GM13976 (cell line): ENCODE results near the gene APBB1IP.

Experiments
- DNase-seq: peaks from one replicate; pipeline ENCODE4 v3.0.0; 2012; ENCODE audit warnings: low spot score
- CTCF ChIP-seq: IDR thresholded peaks from 2 replicates; pipeline ENCODE4 v1.5.1; 2012; ENCODE audit warnings: borderline replicate concordance, mild to moderate bottlenecking; ENCODE audit not compliant: insufficient read depth; ENCODE audit errors: extremely low read depth, missing control alignments, control extremely low read depth
- in situ Hi-C: fragments of 300-500 bp; cut with MboI; formaldehyde crosslinking; loops from one replicate; pipeline ENCODE4 v1.12.0; 2022; ENCODE audit warnings: low sequenced_read_pairs, mixed read lengths, inconsistent platforms; ENCODE audit not compliant: unreplicated experiment

Gene APBB1IP

GRCh38 chr10:26513101-26513500 lies 75.0 kb downstream of the APBB1IP start:
- no peak for DNase-seq
- TF ChIP-seq CTCF: no peak
- in situ Hi-C loops: no loop called here

- in situ Hi-C loops: no loop called here
- no peak for DNase-seq
- no peak for TF ChIP-seq CTCF
Measured at GRCh38 chr10:26516540-26517101, 78.5 kb downstream of the APBB1IP start.

- in situ Hi-C loops: no loop called here
- TF ChIP-seq CTCF: no peak
Measured at GRCh38 chr10:26517141-26517867, 79.2 kb downstream of the APBB1IP start.

GRCh38 chr10:26519803-26520202 lies 81.7 kb downstream of the APBB1IP start:
- TF ChIP-seq CTCF: no peak
- in situ Hi-C loops: no loop called here
- DNase-seq: no peak

More at GRCh38 chr10:26517141-26517867, 79.2 kb downstream of the APBB1IP start:
- DNase-seq: no peak

GRCh38 chr10:26520575-26520974 lies 82.4 kb downstream of the APBB1IP start:
- in situ Hi-C loops: no loop called here
- no peak for TF ChIP-seq CTCF
- DNase-seq: no peak

GRCh38 chr10:26524161-26524896 lies 86.2 kb downstream of the APBB1IP start:
- no peak for DNase-seq
- TF ChIP-seq CTCF: no peak
- in situ Hi-C loops: no loop called here
